Measurements from ENCODE around the gene STX2. TPM values are rescaled to one million over a fixed set of nuclear protein-coding genes. Genes with fewer than 3 reads are reported as not detected.
A peak's percentile ranks its signal among the peaks of the same experiment; 100 is the strongest.

Gene STX2
- total and polyA plus RNA-seq, 2 donors (not counting 1 experiment from before 2014, with no cell fraction given), result 35.2 to 87.8 TPM

- DNase-seq (ENCODE audit: low read depth in 2 of 2), result peak in 1 of 2 donors; percentile 13
- peaks cover 15% of the 10 kb centered on the region for H3K36me3 ChIP-seq (ENCODE audit: control insufficient read depth, insufficient read depth, low read length)
- H3K4me3 ChIP-seq (replicated peaks in 1 of 4; ENCODE audit: control extremely low read depth in 1 of 4, insufficient read depth in 1 of 4, low read depth in 3 of 4, low read length in 4 of 4), result peak overlapping the region; percentile 92 to 99 (median 95)
- H3K4me1 ChIP-seq (ENCODE audit: control insufficient read depth, extremely low read depth, insufficient read depth, low read length), result peaks cover 4% of the 10 kb centered on the region
- no peaks in the 10 kb centered on the region for H3K9me3 ChIP-seq (ENCODE audit: control insufficient read depth, insufficient read depth, low read depth, low read length)
- peak overlapping the region; percentile 88 for H3K9ac ChIP-seq (ENCODE audit: insufficient read depth, low read length)
- H3K79me2 ChIP-seq (ENCODE audit: control insufficient read depth, insufficient read depth, low read length), result peaks cover 33% of the 10 kb centered on the region
- H4K20me1 ChIP-seq (ENCODE audit: control insufficient read depth, extremely low read depth, insufficient read depth, low read length), result no peaks in the 10 kb centered on the region
- H3K27ac ChIP-seq (ENCODE audit: insufficient read depth, low read length), result peak overlapping the region; percentile 87
- peak overlapping the region; percentile 80 for H3K4me2 ChIP-seq (ENCODE audit: extremely low read depth, insufficient read depth, low read length)
- no peak for TF ChIP-seq EZH2 (IDR thresholded peaks at IDR 0.05; ENCODE audit: low read length, missing control alignments)
- no peak for TF ChIP-seq CTCF (conservative IDR thresholded peaks at IDR 0.05 in 1 of 2, IDR thresholded peaks at IDR 0.05 in 1 of 2; ENCODE audit: low read depth in 1 of 2, low read length in 2 of 2)
- H3K27me3 ChIP-seq (ENCODE audit: control insufficient read depth, insufficient read depth, low read length), result no peaks in the 10 kb centered on the region
- no peak overlapping the region for H2AFZ ChIP-seq (ENCODE audit: low read length)
Observed at GRCh38 chr12:130873106-130873795, 34.2 kb upstream of the STX2 start.

- peak; percentile 15 to 56 for DNase-seq (ENCODE audit: low read depth in 2 of 2)
- H3K36me3 ChIP-seq (ENCODE audit: control insufficient read depth, insufficient read depth, low read length), result peaks cover 15% of the 10 kb centered on the region
- H3K27me3 ChIP-seq (ENCODE audit: control insufficient read depth, insufficient read depth, low read length), result no peaks in the 10 kb centered on the region
- TF ChIP-seq EZH2 (IDR thresholded peaks at IDR 0.05; ENCODE audit: low read length, missing control alignments) (no peak), CTCF (conservative IDR thresholded peaks at IDR 0.05 in 1 of 2, IDR thresholded peaks at IDR 0.05 in 1 of 2; ENCODE audit: low read depth in 1 of 2, low read length in 2 of 2) (no peak)
- no peak overlapping the region for H2AFZ ChIP-seq (ENCODE audit: low read length)
- peak overlapping the region; percentile 87 for H3K27ac ChIP-seq (ENCODE audit: insufficient read depth, low read length)
- H3K4me3 ChIP-seq (replicated peaks in 1 of 4; ENCODE audit: control extremely low read depth in 1 of 4, insufficient read depth in 1 of 4, low read depth in 3 of 4, low read length in 4 of 4), result peak overlapping the region; percentile 92 to 99 (median 95)
- H3K9ac ChIP-seq (ENCODE audit: insufficient read depth, low read length), result peak overlapping the region; percentile 88
- no peaks in the 10 kb centered on the region for H3K9me3 ChIP-seq (ENCODE audit: control insufficient read depth, insufficient read depth, low read depth, low read length)
- H4K20me1 ChIP-seq (ENCODE audit: control insufficient read depth, extremely low read depth, insufficient read depth, low read length), result no peaks in the 10 kb centered on the region
- H3K79me2 ChIP-seq (ENCODE audit: control insufficient read depth, insufficient read depth, low read length), result peaks cover 33% of the 10 kb centered on the region
- H3K4me1 ChIP-seq (ENCODE audit: control insufficient read depth, extremely low read depth, insufficient read depth, low read length), result peaks cover 4% of the 10 kb centered on the region
- H3K4me2 ChIP-seq (ENCODE audit: extremely low read depth, insufficient read depth, low read length), result peak overlapping the region; percentile 80
Observed at GRCh38 chr12:130872179-130873096, 33.4 kb upstream of the STX2 start.
